Retina (tissue), 1 donor: ENCODE data around the gene LGALS8.
A peak's percentile ranks its signal among the peaks of the same experiment; 100 is the strongest.
"Not testable (repeated sequence)": the region's sequence is repeated elsewhere in the genome, so short reads cannot be mapped to it uniquely, and the experiment has no call there.

Experiments
- DNase-seq: peaks from one replicate; pipeline ENCODE4 v3.0.0-alpha.2; 2016

The LGALS8 gene

DNA sequence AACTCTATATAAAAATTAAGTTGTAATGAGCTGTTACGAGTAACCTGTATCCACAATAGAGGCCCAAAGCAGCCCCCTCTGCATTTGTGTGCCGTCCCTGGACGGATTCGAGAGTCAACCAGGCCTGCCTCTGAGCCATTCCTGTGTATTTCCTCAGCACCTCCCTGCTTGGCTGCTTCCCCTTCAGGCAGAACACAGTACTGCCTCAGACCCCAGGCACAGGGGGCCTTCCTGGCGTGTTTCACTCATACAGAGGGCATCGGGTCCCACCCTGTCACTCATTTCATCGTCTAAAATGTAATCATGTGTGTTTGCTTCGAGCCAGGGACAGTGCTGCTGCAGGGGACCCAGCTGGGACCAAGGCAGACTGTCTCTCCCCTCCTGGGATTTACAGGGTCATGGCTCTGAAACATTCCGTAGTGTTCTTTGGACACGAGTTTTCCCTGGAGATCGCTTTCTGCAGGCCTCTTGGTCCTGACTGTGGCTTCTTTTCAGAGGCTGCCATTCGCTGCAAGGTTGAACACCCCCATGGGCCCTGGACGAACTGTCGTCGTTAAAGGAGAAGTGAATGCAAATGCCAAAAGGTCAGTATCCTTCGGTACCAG, 19.4 kb downstream of the LGALS8 start:
- peak; percentile 29 for DNase-seq

DNA sequence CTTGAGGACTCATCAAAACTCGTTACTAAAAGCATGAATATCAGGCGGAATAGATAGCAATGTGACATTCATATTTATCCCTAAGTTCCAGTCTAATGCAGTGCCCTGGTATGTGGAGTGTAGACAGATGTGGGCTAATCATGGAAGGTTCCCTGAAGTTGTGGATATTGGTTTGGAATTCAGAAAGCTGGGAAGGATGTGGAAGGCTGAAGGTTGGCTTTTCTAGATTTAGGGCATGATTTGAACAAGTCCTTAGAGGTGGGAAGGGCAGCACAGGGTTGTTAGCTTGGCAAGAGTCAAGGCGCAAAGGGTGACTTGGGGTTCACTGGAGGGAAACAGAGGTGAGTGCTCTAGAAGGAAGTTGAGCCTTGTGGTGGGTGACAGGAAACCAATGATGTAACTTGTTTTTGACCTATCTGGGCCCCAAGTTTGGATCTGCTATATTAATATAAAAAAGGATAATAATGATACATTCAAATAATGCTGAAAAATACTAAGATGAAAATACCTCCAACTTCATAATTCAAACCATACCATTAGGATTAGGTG, 21.9 kb downstream of the LGALS8 start:
- DNase-seq = no peak

DNA sequence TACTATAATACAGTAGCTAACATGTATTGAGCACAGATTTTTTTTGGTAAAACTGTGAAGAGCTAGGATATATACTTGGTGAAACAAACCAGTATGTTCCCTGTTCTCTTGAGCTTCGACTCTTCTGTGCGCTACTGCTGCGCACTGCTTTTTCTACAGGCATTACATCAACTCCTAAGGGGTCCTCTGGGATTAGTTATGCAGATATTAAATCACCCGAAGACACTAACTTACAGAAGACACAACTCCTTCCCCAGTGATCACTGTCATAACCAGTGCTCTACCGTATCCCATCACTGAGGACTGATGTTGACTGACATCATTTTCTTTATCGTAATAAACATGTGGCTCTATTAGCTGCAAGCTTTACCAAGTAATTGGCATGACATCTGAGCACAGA, 24.7 kb downstream of the LGALS8 start:
- no peak for DNase-seq

DNA sequence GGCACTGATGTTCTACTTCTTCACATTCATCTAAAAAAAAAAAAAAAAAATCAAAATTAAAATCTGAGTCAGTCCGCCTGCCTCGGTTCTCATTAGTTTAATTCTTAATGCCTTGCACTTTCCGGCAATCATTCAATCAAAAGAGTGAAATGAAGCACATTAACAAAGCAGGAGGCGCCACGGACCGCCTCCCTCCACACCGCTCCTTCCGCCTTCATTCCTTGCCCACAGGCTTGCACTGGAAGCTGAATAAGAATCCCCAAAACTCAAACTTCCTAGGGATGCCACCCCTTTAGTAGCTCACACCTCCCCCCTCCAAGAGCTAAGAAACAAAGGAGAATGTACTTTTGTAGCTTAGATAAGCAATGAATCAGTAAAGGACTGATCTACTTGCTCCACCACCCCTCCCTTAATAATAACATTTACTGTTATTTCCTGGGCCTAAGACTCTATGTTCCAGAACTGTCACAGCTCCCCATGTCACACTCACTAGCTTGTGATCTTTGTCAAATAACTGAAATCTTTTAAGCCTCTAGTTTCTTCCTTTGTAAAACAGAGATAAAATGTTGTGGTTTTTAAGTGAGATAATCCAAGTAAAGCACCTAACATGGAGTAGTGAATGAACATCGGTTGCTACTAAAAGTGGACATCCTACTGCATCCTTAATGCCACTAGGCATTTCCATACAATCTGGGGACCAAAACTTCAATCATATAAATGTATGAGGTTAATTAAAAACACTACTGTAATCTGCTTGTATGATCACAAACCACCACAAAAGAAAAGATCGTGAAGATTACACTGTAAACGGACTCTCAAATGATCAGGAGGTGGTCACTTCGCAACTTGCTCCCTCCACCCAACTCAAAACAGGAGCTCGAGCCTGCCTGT, 27.4 kb downstream of the LGALS8 start:
- no peak for DNase-seq

DNA sequence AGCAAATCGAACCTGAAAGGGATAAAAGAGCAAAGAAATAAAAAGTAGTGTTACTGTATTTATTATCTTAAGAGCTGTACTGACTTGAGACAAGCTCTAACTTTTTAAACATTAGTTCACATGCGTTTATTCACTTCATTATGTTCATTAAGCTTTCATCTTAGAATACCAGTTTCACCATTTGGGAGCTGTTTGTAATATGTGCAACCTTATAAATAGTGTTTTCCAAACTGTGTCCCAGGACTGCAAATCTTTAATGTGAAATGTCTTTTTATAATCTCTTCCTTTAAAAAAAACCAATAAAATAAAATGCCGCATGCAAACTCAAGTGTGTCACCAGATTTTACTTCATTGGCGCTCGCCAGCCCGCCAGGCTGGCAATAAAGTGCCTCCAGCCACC, 28.3 kb downstream of the LGALS8 start:
- DNase-seq = no peak

DNA sequence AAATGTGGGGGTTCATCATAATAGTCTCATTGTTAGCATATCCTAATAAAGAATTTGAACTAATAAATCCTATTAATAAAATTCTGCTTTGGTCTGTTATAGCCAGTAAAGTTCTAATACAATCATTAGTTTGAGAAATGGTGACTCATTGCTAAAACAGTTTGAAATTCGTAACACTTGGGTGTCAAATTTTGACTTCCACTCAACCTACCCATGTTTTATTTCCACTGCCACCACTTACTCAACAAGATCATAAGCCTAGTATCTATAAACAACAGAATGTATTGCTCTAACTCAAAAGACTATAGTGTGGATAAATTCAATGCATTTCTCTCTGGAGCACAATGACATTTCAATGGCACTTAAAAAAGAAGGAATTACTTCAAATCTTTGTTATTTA, 29.1 kb downstream of the LGALS8 start:
- DNase-seq = no peak

DNA sequence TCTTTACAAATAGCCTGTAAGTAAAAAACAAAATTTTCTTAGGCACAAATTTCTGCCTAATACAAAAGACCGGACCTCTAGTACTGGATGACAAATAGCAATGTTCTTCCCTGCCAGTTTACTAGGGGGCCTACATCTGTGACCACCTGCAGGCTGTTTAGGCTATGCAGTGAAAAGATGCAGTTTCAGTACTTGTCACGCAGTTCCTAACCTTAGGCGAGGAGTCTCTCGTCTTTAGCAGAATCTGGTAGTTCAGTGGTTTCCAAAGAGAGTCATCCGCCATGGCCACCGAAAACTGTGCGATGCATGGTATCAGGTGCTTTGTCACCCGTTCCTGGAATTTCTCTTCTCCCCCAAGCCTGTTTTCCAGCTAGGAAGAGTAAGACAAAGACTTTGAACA, 29.6 kb downstream of the LGALS8 start:
- no peak for DNase-seq

DNA sequence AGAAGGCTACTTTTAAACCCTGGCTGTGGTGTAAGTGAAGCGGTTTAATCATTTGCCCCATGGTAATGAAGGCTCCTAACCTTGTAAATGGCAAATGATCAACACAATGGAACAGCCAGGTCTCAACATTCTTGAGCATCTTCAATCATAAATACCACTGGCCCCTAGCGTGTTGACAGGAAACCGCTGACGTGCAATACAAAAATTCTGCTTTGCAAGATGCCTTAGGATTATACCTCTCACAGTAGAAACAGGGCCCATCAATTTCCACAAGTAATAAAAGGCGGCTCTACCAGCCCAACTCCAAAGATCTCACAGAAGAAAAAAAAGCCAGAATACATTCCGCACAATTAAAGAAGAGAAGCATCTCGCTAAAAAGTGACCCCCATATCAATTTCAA, 32.8 kb downstream of the LGALS8 start:
- DNase-seq = no peak

DNA sequence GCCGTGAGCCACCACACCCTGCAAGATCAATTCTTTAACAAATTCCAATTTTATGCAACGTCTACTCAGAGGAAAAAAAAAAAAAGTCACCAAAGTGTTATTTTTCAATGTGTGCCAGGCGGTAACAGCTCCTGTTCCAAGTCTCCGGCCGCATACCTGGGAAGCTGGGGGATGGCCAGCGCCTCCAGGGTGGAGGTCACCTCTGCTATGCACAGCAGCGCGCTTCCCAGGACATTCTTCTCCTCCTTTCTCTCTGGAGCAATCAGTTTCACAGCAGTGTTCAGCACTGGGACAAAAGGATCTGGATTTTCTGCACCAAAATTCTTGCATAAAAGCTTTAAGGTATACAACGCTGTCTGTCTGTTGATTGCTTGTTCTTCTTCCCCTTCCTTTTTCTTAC, 34.3 kb downstream of the LGALS8 start:
- no peak for DNase-seq

DNA sequence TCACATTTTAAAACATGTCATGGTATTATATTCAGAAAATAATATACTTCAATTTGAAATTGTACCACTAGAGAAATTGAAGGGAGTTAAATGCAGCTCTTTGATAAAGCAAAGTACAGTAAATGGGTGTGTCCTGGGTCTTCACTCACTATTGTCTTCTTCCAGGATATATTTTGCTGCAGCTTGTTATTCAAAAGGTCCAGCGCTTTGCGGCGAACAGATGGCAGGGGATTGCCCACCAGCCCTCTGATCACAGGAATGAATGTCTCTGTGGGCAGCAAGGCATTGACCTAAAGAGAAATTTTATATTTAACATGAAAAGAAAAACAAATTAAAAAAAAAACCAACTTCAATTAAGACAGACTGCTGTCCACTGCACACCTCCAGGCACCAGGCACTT, 35.1 kb downstream of the LGALS8 start:
- DNase-seq = no peak

DNA sequence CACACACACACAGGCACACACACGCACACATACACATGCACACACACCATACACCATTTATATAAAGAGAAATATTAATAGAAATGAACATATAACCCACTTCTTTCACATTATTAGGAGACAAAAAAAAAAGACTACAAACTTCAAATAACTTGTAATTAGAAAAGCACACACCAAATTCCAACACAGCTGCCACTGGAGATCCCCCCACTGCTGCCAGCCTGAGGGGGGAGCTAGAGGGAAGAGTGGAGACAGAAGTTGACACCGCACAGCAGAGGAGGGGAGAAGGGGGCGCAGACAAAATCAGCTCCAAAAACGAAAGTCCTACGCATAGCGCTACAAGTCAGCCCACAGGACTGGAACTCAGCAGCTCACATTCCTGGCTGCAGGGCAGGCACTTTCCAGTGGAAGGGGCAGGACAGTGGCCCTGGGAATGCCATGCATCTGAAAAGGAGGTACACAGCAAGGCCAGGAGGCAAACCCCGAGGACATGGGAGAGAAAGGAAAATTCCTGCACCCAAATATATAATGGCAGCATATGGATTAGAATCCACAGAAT, 36.5 kb downstream of the LGALS8 start:
- DNase-seq = no peak

DNA sequence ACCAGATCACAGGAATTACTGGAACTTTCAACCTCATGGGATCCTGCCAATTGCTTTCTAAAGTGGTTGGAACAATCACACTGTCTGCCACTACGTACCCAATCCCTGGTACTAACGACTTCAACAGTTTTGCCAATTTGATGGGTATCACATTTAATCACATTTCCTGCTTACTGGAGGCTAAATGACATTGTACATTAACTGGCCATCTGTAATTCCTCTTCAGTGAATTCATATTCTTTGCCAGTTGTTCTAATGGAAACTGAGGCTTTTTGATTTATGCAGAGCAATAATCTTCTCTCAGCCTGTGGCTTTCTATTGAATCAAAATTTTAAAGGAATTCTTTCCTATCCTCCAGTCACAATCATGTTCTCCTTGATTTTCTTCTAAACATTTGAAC, 38.2 kb downstream of the LGALS8 start:
- DNase-seq = no peak

DNA sequence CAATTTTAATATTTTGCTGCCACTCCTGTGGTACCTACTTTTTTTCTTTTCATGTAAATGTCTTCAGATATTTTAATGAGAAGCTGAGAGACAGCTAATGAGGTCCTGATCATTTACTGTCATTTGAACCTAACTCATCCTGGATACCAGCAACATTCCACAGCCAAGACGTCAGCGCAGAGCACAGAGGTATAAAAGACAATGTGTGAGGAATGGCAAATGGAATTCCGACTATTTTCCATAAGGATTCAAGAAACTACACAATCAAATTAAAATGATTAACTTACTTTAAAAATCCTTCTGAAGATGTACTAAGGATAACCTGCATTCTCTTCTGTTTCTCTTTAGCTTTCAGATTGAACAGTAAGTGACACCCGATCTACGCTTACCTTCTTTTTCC, 41.7 kb downstream of the LGALS8 start:
- no peak for DNase-seq

DNA sequence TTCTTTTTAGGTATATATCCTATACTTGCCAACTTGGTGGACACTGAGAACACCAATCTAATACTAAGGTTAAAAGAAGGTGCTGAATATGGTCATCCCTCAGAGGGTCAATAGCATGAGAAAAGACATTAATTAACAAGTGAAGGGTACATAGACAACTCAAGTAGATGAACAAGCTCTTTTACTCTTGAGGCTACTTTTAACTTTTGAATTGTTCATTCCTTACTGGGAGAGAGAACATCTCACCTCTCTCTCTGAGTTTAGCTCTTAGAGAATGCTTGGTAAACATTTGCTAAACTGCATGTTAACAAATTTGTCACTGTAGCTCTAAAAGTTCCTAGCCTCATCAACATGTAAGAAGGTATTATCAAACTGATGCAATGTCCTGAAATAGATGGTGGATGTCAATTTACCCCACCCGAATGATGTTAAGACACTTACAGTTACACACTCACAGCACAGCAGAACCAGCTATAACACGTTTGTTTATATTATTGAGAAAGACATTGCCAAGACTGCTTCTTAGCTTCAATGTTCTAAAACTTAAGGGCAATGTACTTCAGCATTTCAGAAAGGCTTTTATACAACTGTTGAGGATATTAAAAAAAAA, 44.6 kb downstream of the LGALS8 start:
- no peak for DNase-seq

DNA sequence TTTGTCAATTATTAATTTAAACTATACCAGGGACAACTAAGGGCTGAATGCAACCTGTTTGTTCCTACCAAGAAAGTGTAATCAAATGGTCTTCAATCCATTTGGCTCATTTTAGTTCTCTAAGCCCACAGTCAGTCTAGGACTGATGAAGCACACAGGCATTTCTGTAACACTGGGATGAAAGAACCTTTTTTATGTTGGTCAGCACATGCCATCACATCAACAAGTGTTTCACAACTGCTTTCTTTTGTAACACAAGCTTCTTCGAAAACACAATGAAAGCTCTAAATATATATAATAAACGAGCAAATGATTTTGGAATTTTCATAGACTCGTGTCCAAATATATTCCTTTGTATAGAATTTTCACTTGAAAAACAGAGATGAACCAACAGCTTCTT, 51.7 kb downstream of the LGALS8 start:
- DNase-seq = no peak

DNA sequence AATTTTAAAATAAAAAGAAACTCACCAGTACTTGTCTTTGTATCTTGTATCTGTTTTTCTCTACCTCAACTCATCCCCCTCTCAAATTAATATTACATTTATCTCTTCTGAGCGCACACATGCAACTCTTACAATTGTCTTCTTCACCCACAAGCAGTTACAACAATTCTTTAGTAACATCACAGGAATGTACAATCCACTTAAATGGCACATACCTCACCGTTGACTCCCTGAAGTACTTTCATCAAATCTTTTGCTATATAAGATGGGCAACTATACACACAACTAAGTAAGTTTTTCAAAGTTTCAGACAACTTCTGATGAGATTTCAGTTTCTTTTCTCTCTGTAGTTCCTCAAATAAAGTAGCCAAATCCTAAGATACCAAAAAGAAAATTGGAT, 52.2 kb downstream of the LGALS8 start:
- no peak for DNase-seq

DNA sequence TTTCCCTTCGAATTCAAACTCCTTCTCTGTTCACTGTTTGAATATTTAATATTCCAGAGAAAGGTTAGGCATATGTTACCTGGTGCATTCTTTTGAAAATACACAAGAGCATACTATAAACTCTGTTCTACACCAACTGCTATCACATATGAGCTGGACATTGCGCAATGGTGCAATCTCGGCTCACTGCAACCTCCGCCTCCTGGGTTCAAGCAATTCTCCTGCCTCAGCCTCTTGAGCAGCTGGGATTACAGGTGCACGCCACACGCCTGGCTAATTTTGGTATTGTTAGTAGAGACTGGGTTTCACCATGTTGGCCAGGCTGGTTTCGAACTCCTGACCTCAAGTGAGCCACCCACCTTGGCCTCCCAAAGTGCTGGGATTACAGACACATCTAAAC, 53.3 kb downstream of the LGALS8 start:
- DNase-seq = not testable (repeated sequence)

DNA sequence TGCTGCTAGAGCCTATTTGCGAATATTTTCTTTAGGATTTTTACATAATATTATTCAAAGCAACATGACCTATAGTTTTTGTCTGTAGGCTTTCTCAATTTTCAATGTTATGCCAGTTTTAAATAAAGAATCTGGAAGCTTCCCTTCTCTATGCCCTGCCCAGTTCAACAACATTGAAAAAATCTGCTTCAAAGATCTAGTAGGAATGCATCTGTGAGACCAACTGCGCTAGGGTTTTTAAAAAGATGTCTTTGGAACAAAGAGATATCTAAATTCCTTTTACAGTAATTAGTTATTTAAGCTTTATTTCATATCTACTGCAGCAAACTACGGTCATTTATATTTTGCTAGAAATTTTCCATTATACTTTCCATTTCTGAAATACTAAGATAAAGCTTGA, 54.9 kb downstream of the LGALS8 start:
- no peak for DNase-seq

DNA sequence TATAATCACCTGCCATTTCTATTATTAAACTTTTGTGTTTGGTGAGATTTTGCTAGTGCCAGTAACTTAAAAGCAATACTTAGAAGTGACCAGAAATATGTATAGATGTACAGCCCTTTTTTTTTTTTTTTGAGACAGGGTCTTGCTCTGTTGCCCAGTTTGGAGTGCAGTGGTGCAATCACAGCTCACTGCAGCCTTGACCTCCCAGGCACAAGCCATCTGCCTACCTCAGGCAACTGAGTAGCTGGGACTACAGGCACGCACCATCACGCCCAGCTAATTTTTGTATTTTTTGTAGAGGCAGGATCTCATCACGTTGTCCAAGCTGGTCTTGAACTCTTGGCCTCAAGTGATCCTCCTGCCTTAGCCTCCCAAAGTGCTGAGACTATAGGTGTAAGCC, 56.6 kb downstream of the LGALS8 start:
- DNase-seq = not testable (repeated sequence)

DNA sequence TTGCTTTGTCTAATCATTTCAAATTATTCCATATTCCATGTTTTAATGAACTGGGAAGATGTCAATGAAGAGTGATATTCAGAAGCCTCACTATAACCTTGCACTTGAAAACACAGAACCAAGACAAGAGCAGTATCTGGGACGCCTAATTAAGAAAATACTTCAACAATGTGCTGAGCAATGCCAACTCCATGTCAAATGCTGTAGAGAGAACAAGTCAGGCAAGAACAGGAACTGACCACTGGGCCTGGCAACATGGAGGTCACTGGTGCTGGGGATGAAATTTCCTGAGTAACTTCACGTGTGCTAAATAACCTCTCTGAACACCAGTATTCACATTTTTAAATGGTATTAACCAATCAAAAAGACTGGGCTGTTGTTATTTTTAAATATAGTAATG, 57.7 kb downstream of the LGALS8 start:
- DNase-seq = no peak

DNA sequence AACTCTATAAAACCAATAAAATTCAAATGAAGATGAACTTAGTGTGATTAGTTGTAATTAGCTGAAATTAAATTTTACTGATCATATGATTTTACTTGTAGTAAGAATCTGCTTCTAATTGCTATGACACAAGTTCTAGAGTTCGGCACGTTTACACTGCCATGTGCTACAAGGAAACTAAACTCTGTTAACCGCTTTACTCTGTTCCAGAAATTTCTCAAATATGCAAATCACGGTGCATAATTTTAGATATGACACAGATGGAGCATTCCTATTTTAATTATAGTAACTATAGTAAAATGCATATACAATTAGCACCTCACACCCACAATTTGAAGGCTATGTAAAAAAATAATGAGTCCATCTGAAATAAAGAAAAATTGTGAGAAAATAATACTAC, 65.7 kb downstream of the LGALS8 start:
- DNase-seq = no peak

DNA sequence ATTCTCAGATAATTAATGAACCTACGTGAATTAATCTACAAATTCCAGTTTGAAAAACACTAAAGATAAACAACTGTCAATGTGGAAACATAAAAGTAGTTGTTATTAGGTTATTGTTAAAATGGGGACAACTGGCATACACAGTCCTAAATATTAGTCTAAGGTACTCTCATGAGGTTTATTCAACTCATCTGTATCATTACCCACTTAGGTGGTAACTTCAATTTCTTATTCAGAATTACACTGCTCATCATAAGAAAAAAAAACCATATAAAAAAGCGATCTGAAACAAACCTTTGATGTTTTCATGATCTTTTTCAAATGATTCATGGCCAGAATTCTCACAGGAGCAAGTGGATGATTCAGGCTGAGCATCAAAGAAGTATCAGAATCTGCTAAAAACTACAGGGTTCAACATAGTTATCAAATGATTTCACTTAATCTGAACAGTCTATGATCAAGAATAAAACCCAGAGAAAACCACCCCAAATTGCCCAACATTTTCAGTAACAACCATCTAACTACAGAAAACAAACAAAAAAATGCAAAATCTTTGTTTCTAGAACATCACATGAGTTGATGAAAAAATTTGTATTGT, 66.9 kb downstream of the LGALS8 start:
- DNase-seq = no peak

DNA sequence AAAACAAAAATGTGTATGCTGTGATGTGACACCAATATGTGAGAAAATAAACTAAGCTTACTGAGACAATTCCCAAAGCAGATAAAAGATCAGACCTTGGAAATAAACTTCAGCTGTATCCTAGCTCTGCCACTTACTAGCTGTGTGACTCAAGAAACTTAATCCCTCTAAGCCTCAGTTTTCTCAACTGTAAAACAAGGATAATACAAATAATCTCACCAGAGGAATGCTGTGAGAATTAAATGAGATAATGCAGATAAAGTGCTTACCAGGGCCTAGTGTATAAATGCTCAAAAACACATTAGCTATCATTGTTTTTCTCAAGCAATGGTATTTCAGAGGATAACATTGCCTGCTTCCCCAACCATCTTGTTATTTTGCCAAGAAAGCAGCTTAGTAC, 78.4 kb downstream of the LGALS8 start:
- no peak for DNase-seq
